Measurements from ENCODE around the gene EZH1. TPM values are rescaled to one million over a fixed set of nuclear protein-coding genes. Genes with fewer than 3 reads are reported as not detected.

Gene EZH1
- total and polyA plus RNA-seq, 3 donors from 2014 or later = 28.1 to 59.4 (median 53.7) TPM

GRCh38 chr17:42678951-42679491 is 65.8 kb downstream of the EZH1 start:
- intact Hi-C loops (cut with DNase I; ENCODE audit: low total_unique reads) = loop anchor here (10.0 kb wide), 1 partner anchor 104 kb away; the partner anchor contains the start of gene PSMC3IP

GRCh38 chr17:42677921-42678781 is 66.7 kb downstream of the EZH1 start:
- Histone ChIP-seq H3K4me3 (peak overlapping the region; percentile 89 to 91), H3K9me3 (no peaks in the 10 kb centered on the region), H3K4me1 (peaks cover 72% of the 10 kb centered on the region), H3K27ac (peak overlapping the region; percentile 95 to 96), H3K27me3 (no peaks in the 10 kb centered on the region), H3K36me3 (ENCODE audit: low read depth, missing control alignments) (no peaks in the 10 kb centered on the region)
- DNase-seq = peak; percentile 93
- intact Hi-C loops (cut with DNase I; ENCODE audit: low total_unique reads) = loop anchor here (10.0 kb wide), 1 partner anchor 103 kb away; the partner anchor contains the start of gene PSMC3IP
- WGBS, 2 donors = 0% methylated on average over 16 to 44 of the region's 53 CpGs
- TF ChIP-seq CTCF (IDR thresholded peaks at IDR 0.05) (peak in 1 of 3 experiments; percentile 9), POLR2A (IDR thresholded peaks at IDR 0.05) (no peak)

More at GRCh38 chr17:42678951-42679491, 65.8 kb downstream of the EZH1 start:
- Histone ChIP-seq H3K27me3 (no peaks in the 10 kb centered on the region), H3K4me1 (peaks cover 71% of the 10 kb centered on the region), H3K36me3 (ENCODE audit: low read depth, missing control alignments) (no peaks in the 10 kb centered on the region), H3K9me3 (no peaks in the 10 kb centered on the region), H3K27ac (peak overlapping the region; percentile 95 to 96), H3K4me3 (peak overlapping the region; percentile 89 to 91)
- no peak for DNase-seq
- WGBS, 2 donors = 5% methylated on average over 9 to 18 of the region's 18 CpGs
- no peak for TF ChIP-seq POLR2A (IDR thresholded peaks at IDR 0.05)
- TF ChIP-seq CTCF (IDR thresholded peaks at IDR 0.05) = no peak

- intact Hi-C loops (cut with DNase I; ENCODE audit: low total_unique reads) = loop anchor here (10.0 kb wide), 1 partner anchor 102 kb away; the partner anchor contains the start of gene PSMC3IP
- 0 to 1% methylated on average over 19 to 33 of the region's 33 CpGs for WGBS, 2 donors
- Histone ChIP-seq H3K4me3 (peak overlapping the region; percentile 89 to 91), H3K4me1 (peaks cover 72% of the 10 kb centered on the region), H3K27me3 (no peaks in the 10 kb centered on the region), H3K9me3 (no peaks in the 10 kb centered on the region), H3K36me3 (ENCODE audit: low read depth, missing control alignments) (no peaks in the 10 kb centered on the region), H3K27ac (peak overlapping the region; percentile 95 to 96)
- peak; percentile 99 for DNase-seq
- TF ChIP-seq POLR2A (IDR thresholded peaks at IDR 0.05) = no peak
- TF ChIP-seq CTCF (IDR thresholded peaks at IDR 0.05) = no peak
These were observed 67.6 kb downstream of the EZH1 start for GRCh38 chr17:42677012-42677857.

GRCh38 chr17:42676424-42677011 is 68.3 kb downstream of the EZH1 start, which contains the start of gene PLEKHH3:
TSS of gene PLEKHH3 (minus strand) at chr17:42676994. CDS start at chr17:42676563, 431 bp downstream.
- peaks cover 75% of the 10 kb centered on the region for H3K4me1 ChIP-seq
- 0 to 1% methylated on average over 34 to 37 of the region's 51 CpGs for WGBS, 2 donors
- intact Hi-C loops (cut with DNase I; ENCODE audit: low total_unique reads) = loop anchor here (10.0 kb wide), 1 partner anchor 102 kb away; the partner anchor contains the start of gene PSMC3IP

More at GRCh38 chr17:42676424-42677011, 68.3 kb downstream of the EZH1 start, which contains the start of gene PLEKHH3:
- no peaks in the 10 kb centered on the region for H3K9me3 ChIP-seq
- DNase-seq = no peak
- H3K27ac ChIP-seq = peak within 1 kb of the TSS; percentile 95 to 96
- H3K4me3 ChIP-seq = peak within 1 kb of the TSS; percentile 89 to 91
- TF ChIP-seq CTCF (IDR thresholded peaks at IDR 0.05) (peak in 1 of 3 experiments; percentile 9), POLR2A (IDR thresholded peaks at IDR 0.05) (peak; percentile 55)
- H3K36me3 ChIP-seq (ENCODE audit: low read depth, missing control alignments) = no peaks in the 10 kb centered on the region
- no peaks in the 10 kb centered on the region for H3K27me3 ChIP-seq

All from testis (tissue), 3 donors.